Type B pancreatic cell (in vitro differentiated cells): Measurements from ENCODE around the gene FRMD4A. TPM values are rescaled to one million over a fixed set of nuclear protein-coding genes. Genes with fewer than 3 reads are reported as not detected.

Source experiments
- DNase-seq: peaks from one replicate; pipeline ENCODE4 v3.0.0; 2021; ENCODE audit warnings: mixed read lengths; ENCODE audit not compliant: unreplicated experiment; ENCODE audit errors: extremely low spot score
- H3K27ac Mint-ChIP-seq: 2 replicates; pipeline ENCODE4 v1.8.0; 2021; ENCODE audit warnings: mild to moderate bottlenecking, mixed read lengths
- H3K27me3 Mint-ChIP-seq: 2 replicates; pipeline ENCODE4 v1.8.0; 2021; ENCODE audit warnings: mixed read lengths
- H3K36me3 Mint-ChIP-seq: 2 replicates; pipeline ENCODE4 v1.8.0; 2021; ENCODE audit warnings: mixed read lengths
- H3K4me1 Mint-ChIP-seq: one replicate; pipeline ENCODE4 v1.8.0; 2021; ENCODE audit warnings: mixed read lengths; ENCODE audit not compliant: unreplicated experiment
- H3K4me3 Mint-ChIP-seq: 2 replicates; pipeline ENCODE4 v1.8.0; 2021; ENCODE audit warnings: mild to moderate bottlenecking, mixed read lengths
- H3K9me3 Mint-ChIP-seq: 2 replicates; pipeline ENCODE4 v1.8.0; 2021; ENCODE audit warnings: mixed read lengths
- CTCF ChIP-seq: fragments of 200-600 bp; sonication (generic); conservative IDR thresholded peaks from 2 replicates; pipeline ENCODE4 v1.5.0; 2021; ENCODE audit warnings: antibody characterized with exemption, mild to moderate bottlenecking
- total RNA-seq: library from RNA; stranded (reverse); gene quantifications from 2 replicates; pipeline ENCODE4 v1.2.1, GENCODE V29; 2021; ENCODE audit warnings: low replicate concordance

FRMD4A gene
- total RNA-seq, 1 donor from 2014 or later: 88.9 TPM

GRCh38 chr10:13751191-13751764 lies 579.4 kb downstream of the FRMD4A start:
- no peaks in the 10 kb centered on the region for H3K9me3 Mint-ChIP-seq

GRCh38 chr10:13750299-13751190 lies 580.2 kb downstream of the FRMD4A start:
- H3K27me3 Mint-ChIP-seq: no peaks in the 10 kb centered on the region
- no peaks in the 10 kb centered on the region for H3K9me3 Mint-ChIP-seq
- H3K27ac Mint-ChIP-seq: no peak overlapping the region
- no peak overlapping the region for H3K4me3 Mint-ChIP-seq
- H3K36me3 Mint-ChIP-seq: peaks cover 12% of the 10 kb centered on the region
- no peak for TF ChIP-seq CTCF
- peaks cover 28% of the 10 kb centered on the region for H3K4me1 Mint-ChIP-seq
- DNase-seq: no peak

More at GRCh38 chr10:13751191-13751764, 579.4 kb downstream of the FRMD4A start:
- peaks cover 34% of the 10 kb centered on the region for H3K4me1 Mint-ChIP-seq
- TF ChIP-seq CTCF: no peak
- no peak overlapping the region for H3K27ac Mint-ChIP-seq
- no peak for DNase-seq
- H3K27me3 Mint-ChIP-seq: no peaks in the 10 kb centered on the region
- no peak overlapping the region for H3K4me3 Mint-ChIP-seq
- H3K36me3 Mint-ChIP-seq: peaks cover 12% of the 10 kb centered on the region

GRCh38 chr10:13745271-13745670 lies 585.5 kb downstream of the FRMD4A start:
- Mint-ChIP-seq H3K27me3 (no peaks in the 10 kb centered on the region), H3K9me3 (no peaks in the 10 kb centered on the region), H3K4me1 (peaks cover 6% of the 10 kb centered on the region), H3K36me3 (peaks cover 18% of the 10 kb centered on the region), H3K4me3 (no peak overlapping the region), H3K27ac (no peak overlapping the region)
- DNase-seq: no peak
- TF ChIP-seq CTCF: no peak

GRCh38 chr10:13743963-13744362 lies 586.8 kb downstream of the FRMD4A start:
- H3K27ac Mint-ChIP-seq: no peak overlapping the region
- no peak overlapping the region for H3K4me3 Mint-ChIP-seq
- H3K27me3 Mint-ChIP-seq: no peaks in the 10 kb centered on the region
- no peak for TF ChIP-seq CTCF
- H3K9me3 Mint-ChIP-seq: no peaks in the 10 kb centered on the region
- H3K4me1 Mint-ChIP-seq: peaks cover 10% of the 10 kb centered on the region
- peaks cover 22% of the 10 kb centered on the region for H3K36me3 Mint-ChIP-seq
- DNase-seq: no peak

GRCh38 chr10:13743101-13743693 lies 587.5 kb downstream of the FRMD4A start:
- no peak for DNase-seq
- peaks cover 22% of the 10 kb centered on the region for H3K36me3 Mint-ChIP-seq
- TF ChIP-seq CTCF: no peak
- H3K4me1 Mint-ChIP-seq: peaks cover 13% of the 10 kb centered on the region
- no peaks in the 10 kb centered on the region for H3K27me3 Mint-ChIP-seq
- no peak overlapping the region for H3K27ac Mint-ChIP-seq
- no peak overlapping the region for H3K4me3 Mint-ChIP-seq
- H3K9me3 Mint-ChIP-seq: no peaks in the 10 kb centered on the region
